Glutamatergic neuron (in vitro differentiated cells): ENCODE data around the gene PHEX. TPM values are rescaled to one million over a fixed set of nuclear protein-coding genes. Genes with fewer than 3 reads are reported as not detected.

Experiments used
- DNase-seq: peaks from one replicate; pipeline ENCODE4 v3.0.0; 2022
- H3K27ac Mint-ChIP-seq: one replicate; pipeline ENCODE4 v1.8.0; 2020; ENCODE audit warnings: mild to moderate bottlenecking, mixed read lengths, inconsistent platforms; ENCODE audit not compliant: unreplicated experiment
- H3K27me3 Mint-ChIP-seq: one replicate; pipeline ENCODE4 v1.8.0; 2020; ENCODE audit warnings: mild to moderate bottlenecking, moderate library complexity, mixed read lengths, inconsistent platforms; ENCODE audit not compliant: unreplicated experiment
- H3K36me3 Mint-ChIP-seq: one replicate; pipeline ENCODE4 v1.8.0; 2020; ENCODE audit warnings: mild to moderate bottlenecking, mixed read lengths, inconsistent platforms; ENCODE audit not compliant: unreplicated experiment
- H3K4me1 Mint-ChIP-seq: one replicate; pipeline ENCODE4 v1.8.0; 2020; ENCODE audit warnings: mild to moderate bottlenecking, low read depth, mixed read lengths, inconsistent platforms; ENCODE audit not compliant: unreplicated experiment
- H3K4me3 Mint-ChIP-seq: one replicate; pipeline ENCODE4 v1.8.0; 2020; ENCODE audit warnings: mild to moderate bottlenecking, mixed read lengths, inconsistent platforms; ENCODE audit not compliant: unreplicated experiment
- H3K9me3 Mint-ChIP-seq: one replicate; pipeline ENCODE4 v1.8.0; 2020; ENCODE audit warnings: mild to moderate bottlenecking, moderate library complexity, mixed read lengths, inconsistent platforms; ENCODE audit not compliant: unreplicated experiment
- CTCF ChIP-seq: fragments of 200-600 bp; sonication (generic); IDR thresholded peaks from one replicate; pipeline ENCODE4 v1.5.0; 2021; ENCODE audit not compliant: partially characterized antibody, unreplicated experiment
- total RNA-seq: library from RNA; stranded (reverse); fragmentation: NEBNext Ultra II Directional; extraction: Animal tissue kit (Norgen Biotek cat#: 25700); gene quantifications from one replicate; pipeline ENCODE4 v1.2.1, GENCODE V29; 2021; ENCODE audit not compliant: unreplicated experiment

Gene PHEX
- total RNA-seq, 1 donor from 2014 or later: 0.17 TPM

- DNase-seq: no peak
- Mint-ChIP-seq H3K4me3 (no peak overlapping the region), H3K27ac (no peak overlapping the region), H3K27me3 (no peaks in the 10 kb centered on the region), H3K36me3 (peaks cover 7% of the 10 kb centered on the region), H3K4me1 (no peaks in the 10 kb centered on the region), H3K9me3 (no peaks in the 10 kb centered on the region)
- no peak for TF ChIP-seq CTCF
Measured at GRCh38 chrX:22105231-22105630, 73.1 kb downstream of the PHEX start.

- no peak for DNase-seq
- no peak overlapping the region for H3K4me3 Mint-ChIP-seq
- H3K9me3 Mint-ChIP-seq: no peaks in the 10 kb centered on the region
- H3K27me3 Mint-ChIP-seq: no peaks in the 10 kb centered on the region
- no peaks in the 10 kb centered on the region for H3K4me1 Mint-ChIP-seq
- TF ChIP-seq CTCF: no peak
- H3K27ac Mint-ChIP-seq: no peak overlapping the region
- peaks cover 7% of the 10 kb centered on the region for H3K36me3 Mint-ChIP-seq
Measured at GRCh38 chrX:22105971-22106370, 73.8 kb downstream of the PHEX start.

GRCh38 chrX:22109442-22109841 is 77.3 kb downstream of the PHEX start:
- H3K27ac Mint-ChIP-seq: no peak overlapping the region
- H3K9me3 Mint-ChIP-seq: no peaks in the 10 kb centered on the region
- H3K27me3 Mint-ChIP-seq: no peaks in the 10 kb centered on the region
- no peaks in the 10 kb centered on the region for H3K4me1 Mint-ChIP-seq
- H3K4me3 Mint-ChIP-seq: no peak overlapping the region
- H3K36me3 Mint-ChIP-seq: no peaks in the 10 kb centered on the region
- no peak for TF ChIP-seq CTCF
- no peak for DNase-seq

- no peak for TF ChIP-seq CTCF
- H3K27me3 Mint-ChIP-seq: no peaks in the 10 kb centered on the region
- H3K36me3 Mint-ChIP-seq: no peaks in the 10 kb centered on the region
- H3K27ac Mint-ChIP-seq: no peak overlapping the region
- no peak overlapping the region for H3K4me3 Mint-ChIP-seq
- no peaks in the 10 kb centered on the region for H3K9me3 Mint-ChIP-seq
- DNase-seq: no peak
- no peaks in the 10 kb centered on the region for H3K4me1 Mint-ChIP-seq
Measured at GRCh38 chrX:22110729-22111494, 78.8 kb downstream of the PHEX start.

GRCh38 chrX:22116605-22117546 is 84.8 kb downstream of the PHEX start:
- H3K27me3 Mint-ChIP-seq: no peaks in the 10 kb centered on the region
- no peak overlapping the region for H3K27ac Mint-ChIP-seq
- DNase-seq: no peak
- H3K4me3 Mint-ChIP-seq: no peak overlapping the region
- H3K4me1 Mint-ChIP-seq: no peaks in the 10 kb centered on the region
- TF ChIP-seq CTCF: no peak
- no peaks in the 10 kb centered on the region for H3K9me3 Mint-ChIP-seq
- no peaks in the 10 kb centered on the region for H3K36me3 Mint-ChIP-seq
